ENCODE data around the gene SLC22A4.

Gene SLC22A4

GRCh38 chr5:132371603-132371994 is 77.4 kb downstream of the SLC22A4 start:
- Histone ChIP-seq H3K4me2 (ENCODE audit: low read depth, low read length) (no peak overlapping the region), H3K9ac (ENCODE audit: low read length) (no peak overlapping the region), H3K27me3 (replicated peaks; ENCODE audit: insufficient read depth, low read length) (no peaks in the 10 kb centered on the region), H4K20me1 (ENCODE audit: insufficient read depth, low read length) (no peaks in the 10 kb centered on the region), H3K9me3 (replicated peaks; ENCODE audit: insufficient read depth, low read length) (no peaks in the 10 kb centered on the region), H3K4me3 (ENCODE audit: low read length) (no peak overlapping the region), H3K36me3 (replicated peaks; ENCODE audit: insufficient read depth, low read length) (no peaks in the 10 kb centered on the region), H3K4me1 (ENCODE audit: low read length) (peaks cover 5% of the 10 kb centered on the region), H3F3A (ENCODE audit: insufficient read depth, low read length) (no peaks in the 10 kb centered on the region), H2AFZ (ENCODE audit: low read length) (no peak overlapping the region), H3K9me2 (replicated peaks; ENCODE audit: insufficient read depth, low read length) (no peaks in the 10 kb centered on the region), H3K27ac (ENCODE audit: low read length) (no peak overlapping the region), H3K79me2 (ENCODE audit: low read length) (peaks cover 8% of the 10 kb centered on the region)
- TF ChIP-seq CTCF (IDR thresholded peaks at IDR 0.05; ENCODE audit: low read length): no peak
- no peak for TF ChIP-seq EZH2phosphoT487 (IDR thresholded peaks at IDR 0.05; ENCODE audit: low read length)
- TF ChIP-seq EZH2 (optimal IDR thresholded peaks at IDR 0.05; ENCODE audit: low read depth, low read length): no peak
- no peak for DNase-seq

GRCh38 chr5:132372127-132372526 is 77.9 kb downstream of the SLC22A4 start:
- no peak for DNase-seq
- Histone ChIP-seq H3K4me1 (ENCODE audit: low read length) (peaks cover 5% of the 10 kb centered on the region), H3K9ac (ENCODE audit: low read length) (no peak overlapping the region), H3K27me3 (replicated peaks; ENCODE audit: insufficient read depth, low read length) (no peaks in the 10 kb centered on the region), H3K9me3 (replicated peaks; ENCODE audit: insufficient read depth, low read length) (no peaks in the 10 kb centered on the region), H3K27ac (ENCODE audit: low read length) (no peak overlapping the region), H3K4me2 (ENCODE audit: low read depth, low read length) (no peak overlapping the region), H3K4me3 (ENCODE audit: low read length) (no peak overlapping the region), H3K79me2 (ENCODE audit: low read length) (peaks cover 8% of the 10 kb centered on the region), H3F3A (ENCODE audit: insufficient read depth, low read length) (no peaks in the 10 kb centered on the region), H3K36me3 (replicated peaks; ENCODE audit: insufficient read depth, low read length) (no peaks in the 10 kb centered on the region), H2AFZ (ENCODE audit: low read length) (no peak overlapping the region), H3K9me2 (replicated peaks; ENCODE audit: insufficient read depth, low read length) (no peaks in the 10 kb centered on the region), H4K20me1 (ENCODE audit: insufficient read depth, low read length) (no peaks in the 10 kb centered on the region)
- TF ChIP-seq EZH2phosphoT487 (IDR thresholded peaks at IDR 0.05; ENCODE audit: low read length): no peak
- no peak for TF ChIP-seq EZH2 (optimal IDR thresholded peaks at IDR 0.05; ENCODE audit: low read depth, low read length)
- TF ChIP-seq CTCF (IDR thresholded peaks at IDR 0.05; ENCODE audit: low read length): no peak

GRCh38 chr5:132372542-132372941 is 78.3 kb downstream of the SLC22A4 start:
- Histone ChIP-seq H3K4me2 (ENCODE audit: low read depth, low read length) (no peak overlapping the region), H3K4me1 (ENCODE audit: low read length) (peaks cover 5% of the 10 kb centered on the region), H4K20me1 (ENCODE audit: insufficient read depth, low read length) (no peaks in the 10 kb centered on the region), H2AFZ (ENCODE audit: low read length) (no peak overlapping the region), H3K9me2 (replicated peaks; ENCODE audit: insufficient read depth, low read length) (no peaks in the 10 kb centered on the region), H3K27me3 (replicated peaks; ENCODE audit: insufficient read depth, low read length) (no peaks in the 10 kb centered on the region), H3K79me2 (ENCODE audit: low read length) (peaks cover 8% of the 10 kb centered on the region), H3K9me3 (replicated peaks; ENCODE audit: insufficient read depth, low read length) (no peaks in the 10 kb centered on the region), H3K36me3 (replicated peaks; ENCODE audit: insufficient read depth, low read length) (no peaks in the 10 kb centered on the region), H3K4me3 (ENCODE audit: low read length) (no peak overlapping the region), H3K9ac (ENCODE audit: low read length) (no peak overlapping the region), H3F3A (ENCODE audit: insufficient read depth, low read length) (no peaks in the 10 kb centered on the region), H3K27ac (ENCODE audit: low read length) (no peak overlapping the region)
- no peak for TF ChIP-seq CTCF (IDR thresholded peaks at IDR 0.05; ENCODE audit: low read length)
- no peak for TF ChIP-seq EZH2phosphoT487 (IDR thresholded peaks at IDR 0.05; ENCODE audit: low read length)
- no peak for TF ChIP-seq EZH2 (optimal IDR thresholded peaks at IDR 0.05; ENCODE audit: low read depth, low read length)
- DNase-seq: no peak

Data from MM.1S (cell line).